NCI-H526 treated with DMSO at 0.1 percent for 48 hours (cell line): Measurements from ENCODE around the gene KRT71.

Experiments
- DNase-seq: peaks from one replicate; lab custom pipeline; 2025; lab: John Stamatoyannopoulos, UW

The KRT71 gene

GRCh38 chr12:52497975-52498374, 55.0 kb downstream of the KRT71 start:
- no peak for DNase-seq

GRCh38 chr12:52496590-52497071, 56.3 kb downstream of the KRT71 start:
- DNase-seq: no peak

- no peak for DNase-seq
Observed at GRCh38 chr12:52496054-52496453, 56.9 kb downstream of the KRT71 start.

GRCh38 chr12:52495389-52495788, 57.6 kb downstream of the KRT71 start:
- no peak for DNase-seq

GRCh38 chr12:52494518-52494917, 58.4 kb downstream of the KRT71 start:
- DNase-seq: no peak

- no peak for DNase-seq
Observed at GRCh38 chr12:52494100-52494499, 58.8 kb downstream of the KRT71 start.
